GM23338 (cell line): ENCODE measurements around the gene EXOSC7. TPM values are rescaled to one million over a fixed set of nuclear protein-coding genes. Genes with fewer than 3 reads are reported as not detected.

ENCODE experiments used
- ATAC-seq: fragments of 200-7000 bp; cut with Tn5 transposase; 3 replicates; pipeline ENCODE4 v1.9.1; 2020
- DNase-seq: peaks from one replicate; pipeline ENCODE4 v3.0.0-alpha.2; 2015; ENCODE audit warnings: low spot score
- H2AFZ ChIP-seq: fragments of 200-600 bp; sonication (generic); 2 replicates; pipeline ENCODE4 v1.8.0; 2016; ENCODE audit warnings: antibody characterized with exemption, mild to moderate bottlenecking, moderate library complexity
- H3F3A ChIP-seq: fragments of 200-600 bp; sonication (generic); replicated peaks from 2 replicates; pipeline ENCODE4 v1.8.0; 2017; ENCODE audit warnings: antibody characterized with exemption, mixed run types, low read depth
- H3K27ac ChIP-seq: fragments of 200-600 bp; sonication (generic); 2 replicates; pipeline ENCODE4 v1.6.1; 2016; ENCODE audit warnings: low read depth
- H3K27me3 ChIP-seq: fragments of 200-600 bp; sonication (generic); 2 replicates; pipeline ENCODE4 v1.8.0; 2016; ENCODE audit warnings: mild to moderate bottlenecking, mixed run types, moderate library complexity; ENCODE audit not compliant: insufficient read depth
- H3K36me3 ChIP-seq: fragments of 200-600 bp; sonication (generic); 2 replicates; pipeline ENCODE4 v1.8.0; 2016; ENCODE audit warnings: mild to moderate bottlenecking; ENCODE audit not compliant: insufficient read depth
- H3K4me1 ChIP-seq: fragments of 200-600 bp; sonication (generic); 2 replicates; pipeline ENCODE4 v1.8.0; 2016; ENCODE audit warnings: mild to moderate bottlenecking, moderate library complexity; ENCODE audit not compliant: insufficient read depth
- H3K4me2 ChIP-seq: fragments of 200-600 bp; sonication (generic); 2 replicates; pipeline ENCODE4 v1.7.1; 2017; ENCODE audit warnings: mixed run types
- H3K4me3 ChIP-seq: fragments of 200-600 bp; sonication (generic); 2 replicates; pipeline ENCODE4 v1.6.1; 2016; ENCODE audit warnings: mixed run types
- H3K79me2 ChIP-seq: fragments of 200-600 bp; sonication (generic); replicated peaks from 2 replicates; pipeline ENCODE4 v1.8.0; 2017; ENCODE audit warnings: mild to moderate bottlenecking; ENCODE audit not compliant: insufficient read depth
- H3K9me2 ChIP-seq: fragments of 200-600 bp; sonication (generic); 2 replicates; pipeline ENCODE4 v1.8.0; 2017; ENCODE audit not compliant: insufficient read depth
- H4K20me1 ChIP-seq: fragments of 200-600 bp; sonication (generic); replicated peaks from 2 replicates; pipeline ENCODE4 v1.8.0; 2017; ENCODE audit warnings: mild to moderate bottlenecking; ENCODE audit not compliant: insufficient read depth
- H3K27ac Mint-ChIP-seq: 2 replicates; pipeline ENCODE4 v1.8.0; 2020; ENCODE audit warnings: inconsistent platforms, mild to moderate bottlenecking, moderate library complexity, mixed read lengths
- H3K27me3 Mint-ChIP-seq: 3 replicates; pipeline ENCODE4 v1.8.0; 2022; ENCODE audit warnings: low read depth, mild to moderate bottlenecking, moderate library complexity, mixed read lengths, inconsistent platforms; ENCODE audit not compliant: insufficient read depth, poor library complexity
- H3K36me3 Mint-ChIP-seq: 3 replicates; pipeline ENCODE4 v1.8.0; 2021; ENCODE audit warnings: low read depth, mild to moderate bottlenecking, inconsistent platforms, moderate library complexity, mixed read lengths
- H3K4me1 Mint-ChIP-seq: 3 replicates; pipeline ENCODE4 v1.8.0; 2020; ENCODE audit warnings: mild to moderate bottlenecking, inconsistent platforms, mixed read lengths
- H3K4me3 Mint-ChIP-seq: 3 replicates; pipeline ENCODE4 v1.8.0; 2021; ENCODE audit warnings: moderate library complexity, mild to moderate bottlenecking, inconsistent platforms, mixed read lengths
- H3K9me3 Mint-ChIP-seq: 3 replicates; pipeline ENCODE4 v1.8.0; 2020; ENCODE audit warnings: moderate library complexity, mild to moderate bottlenecking, inconsistent platforms, mixed read lengths
- CTCF ChIP-seq, 2 experiments: fragments of 200-600 bp in 1 of 2; sonication (generic) in 1 of 2; conservative IDR thresholded peaks; 2 replicates each; pipeline versions ENCODE4 v1.5.1 to v1.6.1; 2016 to 2017; ENCODE audit warnings: antibody characterized with exemption in 2 of 2, low read depth in 2 of 2, mild to moderate bottlenecking in 2 of 2, moderate library complexity in 1 of 2
- ETS1 ChIP-seq: IDR thresholded peaks from 2 replicates; pipeline ENCODE4 v1.6.1; 2016; ENCODE audit warnings: antibody characterized with exemption
- EZH2phosphoT487 ChIP-seq: fragments of 200-600 bp; sonication (generic); IDR thresholded peaks from one replicate; pipeline ENCODE4 v1.8.1; 2018; ENCODE audit warnings: antibody characterized with exemption; ENCODE audit not compliant: unreplicated experiment
- POLR2AphosphoS5 ChIP-seq: IDR thresholded peaks from 2 replicates; pipeline ENCODE4 v1.6.1; 2016; ENCODE audit warnings: antibody characterized with exemption, low read depth
- REST ChIP-seq: IDR thresholded peaks from one replicate; pipeline ENCODE4 v1.6.1; 2018; ENCODE audit warnings: antibody characterized with exemption; ENCODE audit not compliant: unreplicated experiment
- STAT1 ChIP-seq: IDR thresholded peaks from one replicate; pipeline ENCODE4 v1.6.1; 2016; ENCODE audit warnings: antibody characterized with exemption; ENCODE audit not compliant: unreplicated experiment
- ZNF114 ChIP-seq: fragments of 250-450 bp; sonication (Bioruptor Pico); IDR thresholded peaks from 2 replicates; pipeline ENCODE4 v1.5.0; 2020; ENCODE audit warnings: mild to moderate bottlenecking, moderate library complexity
- ZNF331 ChIP-seq: fragments of 250-450 bp; sonication (Bioruptor Pico); IDR thresholded peaks from 2 replicates; pipeline ENCODE4 v1.5.0; 2020; ENCODE audit warnings: low read depth, mild to moderate bottlenecking, moderate library complexity
- ZNF462 ChIP-seq: fragments of 250-450 bp; sonication (Bioruptor Pico); IDR thresholded peaks from 2 replicates; pipeline ENCODE4 v1.5.0; 2020; ENCODE audit warnings: mild to moderate bottlenecking, moderate library complexity
- polyA plus RNA-seq: library from polyadenylated mRNA; unstranded; fragments of >200 nt; fragmentation: Nextera tagmentation; extraction: Ambion mirVana; gene quantifications from 2 replicates; pipeline ENCODE4 v1.2.1, GENCODE V29; 2016
- total RNA-seq: library from RNA; depleted of rRNA; stranded (reverse); fragments of >200 nt; shearing (Covaris generic); gene quantifications from 2 replicates; pipeline ENCODE4 v1.2.3, GENCODE V29; 2014

Gene EXOSC7
- total and polyA plus RNA-seq, 2 experiments from 2014 or later: 84.8 to 120 TPM

GRCh38 chr3:45026957-45027356 is 50.9 kb downstream of the EXOSC7 start (continued):
- TF ChIP-seq ZNF462 (CRISPR knock-in tag): no peak

GRCh38 chr3:45027441-45027840 is 51.4 kb downstream of the EXOSC7 start:
- Histone ChIP-seq H4K20me1 (no peaks in the 10 kb centered on the region; the same call in 1 of the 2 replicates), H3K4me3 (no peak overlapping the region), H3K36me3 (no peaks in the 10 kb centered on the region), H2AFZ (no peak overlapping the region), H3F3A (no peaks in the 10 kb centered on the region), H3K27me3 (no peaks in the 10 kb centered on the region), H3K4me2 (no peak overlapping the region), H3K79me2 (no peaks in the 10 kb centered on the region), H3K4me1 (no peaks in the 10 kb centered on the region), H3K9me2 (no peaks in the 10 kb centered on the region), H3K27ac (no peak overlapping the region)
- no peaks in the 10 kb centered on the region for H3K9me3 Mint-ChIP-seq
- ATAC-seq (no peak), DNase-seq (no peak)
- no peak overlapping the region for H3K27ac Mint-ChIP-seq
- H3K36me3 Mint-ChIP-seq: no peaks in the 10 kb centered on the region
- H3K27me3 Mint-ChIP-seq: peaks cover 6% of the 10 kb centered on the region
- H3K4me3 Mint-ChIP-seq: no peak overlapping the region
- peaks cover 5% of the 10 kb centered on the region; the same call in 2 of the 3 replicates for H3K4me1 Mint-ChIP-seq
- TF ChIP-seq ZNF114 (CRISPR knock-in tag): no peak
- TF ChIP-seq STAT1: no peak
- TF ChIP-seq ETS1: no peak
- no peak for TF ChIP-seq CTCF (conservative IDR thresholded peaks at IDR 0.05; ENCODE audit: low read depth in 2 of 2)
- no peak for TF ChIP-seq EZH2phosphoT487
- TF ChIP-seq POLR2AphosphoS5: no peak
- TF ChIP-seq REST: no peak
- TF ChIP-seq ZNF331 (CRISPR knock-in tag): no peak
